WI38 (cell line): Measurements from ENCODE around the gene CSNK1G3.

Experiments used
- H3K4me3 ChIP-seq: 2 replicates; pipeline ENCODE4 v1.5.1; 2011; ENCODE audit warnings: low read depth, mild to moderate bottlenecking, control low read depth, low read length
- CTCF ChIP-seq: IDR thresholded peaks from 2 replicates; pipeline ENCODE4 v1.5.1; 2012; ENCODE audit warnings: low read depth, mild to moderate bottlenecking, control low read depth, low read length

CSNK1G3 gene

DNA sequence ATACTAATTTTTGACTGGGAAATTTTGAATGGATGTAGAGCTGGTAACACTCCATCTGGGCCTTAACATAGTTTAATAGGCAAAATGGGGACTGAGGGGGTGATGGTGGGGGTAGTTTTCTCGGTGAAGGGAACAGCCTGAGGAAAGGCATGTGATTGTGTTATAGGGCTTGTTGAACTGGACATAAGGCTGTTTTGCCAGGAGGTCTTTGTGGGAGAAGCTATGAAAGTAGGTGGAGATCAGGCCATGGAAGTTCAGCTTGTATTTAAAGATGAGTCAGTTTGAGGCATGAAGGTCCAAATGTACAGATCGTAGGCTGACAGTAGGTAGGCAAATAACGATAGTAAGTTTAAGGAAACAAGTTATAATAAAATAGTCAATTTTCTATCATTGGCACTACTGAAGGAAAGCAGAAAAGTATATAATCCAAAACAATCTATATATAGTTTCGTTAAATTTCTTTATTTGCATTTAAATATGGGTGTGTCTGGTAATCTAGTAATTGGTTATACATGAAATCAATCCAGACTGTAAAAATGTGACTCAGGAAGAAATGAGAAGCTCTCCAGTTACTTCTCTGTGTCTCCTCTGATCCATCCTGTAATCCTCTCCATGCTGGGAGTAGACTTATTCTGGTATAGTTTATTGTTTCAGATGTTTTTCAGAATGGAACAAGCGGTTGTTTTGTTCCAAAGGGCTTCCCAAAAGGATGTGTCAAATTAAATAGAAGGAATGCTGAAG lies 2.8 kb downstream of the CSNK1G3 start:
- no peak overlapping the region for H3K4me3 ChIP-seq
- no peak for TF ChIP-seq CTCF

DNA sequence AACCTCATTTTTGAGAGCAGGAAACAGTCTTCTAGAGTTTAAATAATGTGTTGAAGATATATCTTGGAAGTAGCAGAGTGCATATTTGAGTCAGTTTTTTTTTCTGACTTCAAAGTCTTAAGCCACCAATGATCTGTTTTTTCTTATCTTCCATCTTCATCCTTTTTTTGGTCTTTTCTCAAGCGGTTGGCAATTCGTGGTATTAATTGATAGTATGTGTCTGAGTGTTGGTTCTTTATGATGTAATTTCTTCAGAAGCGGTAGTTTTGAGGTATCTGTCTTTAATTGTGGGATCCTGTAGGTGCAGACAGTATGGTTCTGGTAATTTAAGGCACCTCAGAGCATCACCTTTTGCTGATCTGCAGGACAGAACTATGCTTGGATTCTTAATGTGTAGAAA lies 3.9 kb downstream of the CSNK1G3 start:
- no peak overlapping the region for H3K4me3 ChIP-seq
- TF ChIP-seq CTCF = no peak

DNA sequence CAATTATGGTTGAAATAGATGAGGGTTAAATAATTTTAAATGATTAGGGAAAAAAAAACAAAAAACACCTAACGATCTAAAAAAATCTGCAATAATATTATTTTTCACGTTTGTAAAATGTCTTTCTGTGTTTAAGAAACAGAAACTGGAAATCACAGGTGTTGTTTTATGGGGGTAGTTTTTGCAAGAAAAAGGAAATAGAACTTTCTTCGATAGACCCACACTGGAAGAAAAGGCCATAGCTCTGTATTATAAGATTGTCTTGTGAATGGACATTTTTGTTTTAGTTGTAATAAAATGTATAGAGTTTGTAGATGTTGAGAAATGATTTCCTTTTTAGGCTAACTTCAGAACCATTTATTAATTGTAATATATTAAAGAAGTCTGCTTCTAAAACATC lies 5.5 kb downstream of the CSNK1G3 start:
- no peak overlapping the region for H3K4me3 ChIP-seq
- TF ChIP-seq CTCF = no peak

DNA sequence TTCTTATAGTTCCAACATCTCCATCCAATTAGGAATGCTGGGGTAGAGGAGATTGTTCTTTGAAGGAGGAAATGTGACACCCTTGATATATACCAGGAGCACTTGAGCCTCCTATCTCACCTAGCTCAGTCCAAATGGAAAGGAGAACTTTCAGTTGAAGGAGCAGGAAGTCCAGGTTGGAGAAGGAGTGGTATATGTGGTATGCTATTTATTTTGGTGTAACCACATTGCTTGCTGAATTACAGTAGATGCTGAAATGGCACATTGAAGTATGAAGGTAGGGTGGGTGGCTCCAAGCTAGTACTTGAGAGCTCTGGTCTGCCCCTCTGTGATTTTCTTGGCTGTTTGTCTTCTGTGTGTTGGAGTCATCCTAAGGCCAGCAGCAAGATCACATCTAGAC lies 6.1 kb downstream of the CSNK1G3 start:
- TF ChIP-seq CTCF = no peak
- no peak overlapping the region for H3K4me3 ChIP-seq

DNA sequence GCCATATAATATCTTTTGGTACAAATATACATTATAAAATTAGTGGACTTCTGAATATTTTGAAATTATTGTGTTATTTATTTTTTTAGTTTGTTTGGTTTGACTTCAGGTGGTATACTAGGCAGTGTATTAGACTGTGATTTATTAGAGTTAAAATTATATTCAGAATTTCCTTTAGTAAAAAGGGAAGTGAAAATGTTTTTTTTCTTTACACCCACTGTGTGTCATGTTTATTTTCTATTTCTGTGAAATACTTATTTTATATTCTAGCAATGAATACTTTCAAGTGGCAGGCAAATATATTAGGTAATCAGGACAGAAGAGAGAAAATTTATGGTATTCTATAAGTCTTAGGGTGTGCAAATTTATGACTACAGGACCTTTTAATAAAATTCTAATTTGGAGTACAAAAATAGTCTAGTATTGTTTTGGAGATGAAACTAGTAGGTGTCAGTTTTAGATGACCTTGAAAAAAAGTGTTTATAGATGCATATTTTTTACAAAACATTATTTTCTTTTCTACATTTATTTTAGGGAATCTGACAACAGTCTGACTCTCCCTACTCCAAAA lies 8.8 kb downstream of the CSNK1G3 start:
- H3K4me3 ChIP-seq = no peak overlapping the region
- TF ChIP-seq CTCF = no peak

DNA sequence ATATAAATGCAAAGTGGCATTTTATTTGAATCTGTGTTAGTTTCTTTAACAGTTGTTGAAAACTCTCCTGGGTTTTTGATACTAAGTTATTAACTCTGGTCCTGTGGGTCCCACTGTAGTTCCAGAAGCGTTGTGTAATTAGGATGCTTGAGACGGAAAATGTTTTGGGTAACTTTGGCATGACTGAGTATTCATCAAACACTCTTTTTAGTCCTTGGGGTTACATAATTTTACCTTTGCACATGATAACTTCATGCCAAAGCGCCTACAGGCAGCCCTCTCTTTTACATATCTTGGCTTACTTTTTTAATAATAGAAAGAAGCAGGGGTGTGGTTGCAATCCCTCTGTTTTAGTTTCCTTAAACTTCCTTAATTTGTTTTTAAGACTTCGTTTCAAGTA lies 12.2 kb downstream of the CSNK1G3 start:
- TF ChIP-seq CTCF = no peak
- no peak overlapping the region for H3K4me3 ChIP-seq

DNA sequence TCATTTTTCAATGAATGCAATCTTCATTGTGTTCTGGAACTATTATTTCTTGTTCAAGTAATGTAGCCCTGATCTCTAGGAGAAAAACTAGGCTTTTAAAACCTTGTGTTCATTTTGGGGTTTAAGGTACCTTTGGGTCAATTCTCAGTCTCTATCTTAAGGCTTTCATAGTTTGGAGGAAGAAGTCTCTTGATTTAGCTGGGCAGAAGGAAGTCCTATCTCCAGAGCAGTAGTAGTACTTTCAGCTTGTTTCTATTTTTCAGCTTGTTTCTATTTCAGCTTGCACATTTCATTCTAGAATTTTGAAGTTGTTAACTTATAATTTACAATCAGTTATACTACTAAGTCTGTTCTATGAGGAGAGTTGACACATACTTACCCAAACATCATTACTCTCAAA lies 15.2 kb downstream of the CSNK1G3 start:
- no peak for TF ChIP-seq CTCF
- H3K4me3 ChIP-seq = no peak overlapping the region
